GM21447 (cell line): ENCODE results near the gene MTCH1.

Experiments used
- ATAC-seq: cut with Tn5 transposase; IDR thresholded peaks from one replicate; pipeline ENCODE4 v1.9.1; 2021; ENCODE audit not compliant: unreplicated experiment

MTCH1 gene

DNA sequence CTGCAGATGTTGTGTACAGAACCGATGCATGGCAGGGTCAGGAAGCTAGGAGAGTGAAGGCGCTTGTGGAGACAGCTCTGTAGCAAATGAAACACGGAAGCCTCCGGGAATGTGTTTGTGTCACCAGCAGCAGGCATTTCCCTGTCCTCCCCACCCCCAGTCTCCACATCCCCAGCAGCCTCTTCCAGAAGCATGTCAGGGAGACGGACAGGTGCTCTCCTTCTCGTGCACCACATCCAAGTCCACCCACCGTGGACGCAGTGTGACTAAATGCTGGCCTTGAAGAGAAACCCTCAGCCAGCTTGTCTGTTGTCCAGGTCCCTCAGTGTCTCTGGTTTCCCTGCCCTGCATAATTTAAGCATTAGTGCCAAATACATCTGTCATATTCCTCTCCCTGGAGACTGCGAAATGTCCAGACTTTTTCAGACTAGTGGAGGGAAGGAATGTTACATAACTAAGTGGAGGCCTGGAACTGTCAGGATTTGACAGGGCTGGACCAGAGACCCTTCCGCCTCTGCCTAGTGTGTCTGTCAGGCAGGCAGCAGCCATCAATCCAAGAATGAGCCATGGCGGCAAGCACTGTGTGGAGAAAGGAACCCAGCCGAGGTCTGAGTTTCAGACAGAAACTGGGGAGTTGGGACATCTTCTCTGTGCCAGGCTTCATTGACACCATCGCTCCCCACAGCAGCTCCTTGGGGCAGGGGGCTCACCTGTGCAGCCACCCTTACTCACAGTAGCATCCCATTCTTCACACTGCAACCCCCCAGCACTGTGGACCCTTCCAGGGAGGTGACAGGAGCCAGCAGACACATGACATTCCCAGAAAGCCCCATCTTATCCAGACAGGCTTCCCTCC is 58.1 kb downstream of the MTCH1 start:
- no peak for ATAC-seq

DNA sequence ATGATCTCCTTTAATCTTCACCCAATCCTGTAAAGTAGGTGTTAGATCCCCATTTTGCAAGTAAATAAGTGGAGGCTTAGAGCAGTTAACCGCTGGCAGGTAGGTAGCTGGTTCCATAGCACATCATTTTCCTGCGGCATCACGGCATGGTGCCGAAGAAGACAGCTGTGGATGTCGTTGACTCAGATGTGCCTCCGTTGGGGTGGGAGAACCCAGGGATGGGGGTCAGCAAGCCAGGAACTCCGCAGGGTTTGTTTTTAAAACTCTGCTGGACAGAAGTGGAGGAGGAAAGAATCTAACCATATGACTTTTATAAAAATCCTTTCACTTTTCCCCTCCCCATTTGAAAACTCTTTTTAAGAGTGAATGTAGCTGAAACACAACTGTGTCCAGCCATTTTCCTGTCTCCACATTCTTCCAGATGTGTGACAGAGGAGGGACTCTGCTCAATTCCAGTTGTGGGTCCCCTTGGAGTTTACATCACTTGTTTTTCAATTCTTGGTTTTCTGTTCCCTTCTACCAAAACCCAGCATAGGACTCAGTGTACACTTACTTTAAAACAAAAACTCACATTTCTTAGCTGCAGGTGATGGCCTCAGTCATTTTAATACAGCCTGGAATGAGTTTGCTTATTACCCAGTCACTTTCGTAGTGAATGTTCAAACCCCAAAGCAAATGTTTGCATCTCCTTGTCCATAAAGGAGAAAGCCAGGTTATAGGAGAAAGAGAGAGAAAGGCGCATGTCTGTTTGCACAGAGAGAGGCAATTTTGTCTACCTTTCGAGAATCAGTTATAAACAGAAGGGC is 59.1 kb downstream of the MTCH1 start:
- ATAC-seq, result no peak

DNA sequence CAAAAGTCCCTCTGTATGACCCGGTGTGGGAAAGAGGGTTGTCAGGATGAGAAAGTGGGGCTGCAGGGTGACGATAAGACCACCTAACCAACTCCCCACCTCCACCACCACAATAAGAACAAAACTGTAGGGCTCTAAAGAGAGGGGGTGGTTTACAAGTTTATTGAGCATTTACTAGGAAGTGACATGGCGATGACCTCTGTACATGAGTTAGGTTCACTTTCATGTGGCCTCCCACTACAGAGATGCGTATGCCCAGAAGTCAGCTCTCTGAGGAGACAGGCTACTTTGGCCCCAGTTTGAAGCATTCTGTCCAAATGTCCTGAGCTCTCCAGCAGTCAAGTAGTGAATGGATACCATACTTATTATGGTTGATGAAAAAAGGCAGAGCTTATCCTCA is 60.2 kb downstream of the MTCH1 start:
- no peak for ATAC-seq

DNA sequence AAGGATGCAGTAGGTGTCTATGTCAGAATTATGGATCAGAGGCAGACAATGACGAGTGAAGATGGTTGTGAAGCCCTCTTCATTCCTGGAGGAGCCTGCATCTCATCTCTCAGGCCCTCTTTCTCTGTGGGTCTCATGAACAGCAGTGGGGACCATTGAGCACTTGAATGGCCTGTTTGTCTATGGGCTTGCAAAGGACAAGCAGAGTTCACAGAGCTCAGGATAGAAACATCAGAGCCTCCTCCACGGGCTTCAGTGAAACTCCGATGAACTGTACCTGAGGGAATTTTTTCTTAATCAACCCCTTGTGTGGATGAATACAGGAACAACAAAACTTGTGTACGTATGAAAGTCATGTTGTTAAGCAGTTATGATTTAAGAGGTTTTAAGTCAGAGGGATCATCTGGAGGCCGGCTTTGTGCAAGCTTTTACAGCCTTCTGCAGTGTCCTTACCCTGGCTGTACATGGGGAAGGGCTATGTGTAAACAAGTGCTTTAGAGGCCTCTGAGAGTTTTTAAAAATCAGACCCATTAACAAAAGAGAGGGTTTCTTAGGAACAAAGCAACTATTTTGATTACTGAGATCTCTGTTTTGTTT is 61.1 kb downstream of the MTCH1 start:
- ATAC-seq, result no peak

DNA sequence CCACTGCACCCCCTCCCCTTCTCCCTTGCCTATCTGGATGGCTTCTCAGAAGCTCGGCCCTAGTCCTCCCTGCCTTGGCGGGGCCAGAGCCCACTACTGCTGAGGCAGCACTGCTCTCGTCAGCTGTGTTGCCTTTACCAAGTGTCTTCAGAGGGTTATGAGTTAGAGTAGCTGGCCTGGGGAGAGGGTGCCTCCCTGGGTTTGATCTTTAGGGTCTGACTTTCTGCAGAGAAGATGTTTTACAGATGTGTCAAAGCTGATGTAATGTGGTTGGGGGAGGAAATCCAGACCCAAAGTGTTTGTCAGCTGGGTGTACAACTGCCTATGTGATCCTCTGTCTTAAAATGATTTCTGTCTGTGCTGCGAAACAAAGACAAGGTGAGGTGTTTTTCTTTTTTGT is 61.9 kb downstream of the MTCH1 start:
- ATAC-seq, result no peak

DNA sequence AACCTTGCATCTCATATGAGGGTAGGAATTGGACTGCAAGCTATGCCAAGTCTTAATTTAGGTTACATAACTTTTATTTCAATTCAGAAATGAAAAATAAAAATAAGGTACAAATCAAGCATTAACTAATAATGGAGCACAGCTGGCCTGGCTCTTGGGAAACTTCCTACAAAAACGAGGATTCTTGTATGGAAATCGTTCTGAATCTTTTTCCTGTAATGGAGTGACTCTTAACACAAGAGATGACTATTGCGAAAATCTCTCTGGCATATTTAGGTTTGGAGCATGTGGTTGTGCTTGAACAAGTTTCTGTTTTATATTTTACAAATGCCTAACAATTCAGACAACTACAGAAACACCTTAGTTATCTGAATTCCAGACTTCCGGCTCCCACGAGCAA is 65.5 kb downstream of the MTCH1 start:
- no peak for ATAC-seq

DNA sequence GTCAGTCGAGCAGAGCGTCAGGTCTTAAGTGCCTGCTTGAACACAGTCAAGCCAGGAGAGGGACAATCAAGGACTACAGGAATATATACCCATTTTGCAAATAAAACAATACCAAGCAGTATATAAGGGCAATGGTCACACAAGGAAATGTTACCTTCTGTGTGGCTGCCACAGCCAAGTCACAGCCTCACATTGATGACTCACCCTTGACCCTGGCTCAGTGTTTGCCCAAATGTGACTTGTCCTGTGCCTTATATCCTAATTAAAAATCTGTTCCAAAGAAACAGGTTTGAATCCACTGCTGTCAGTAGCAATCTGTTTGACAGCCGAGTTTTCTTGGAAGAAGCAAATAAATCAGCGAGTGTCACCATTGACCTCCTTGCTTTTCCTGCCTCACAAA is 65.9 kb downstream of the MTCH1 start:
- no peak for ATAC-seq
